HK-2 (cell line): ENCODE results near the gene FBP2.
A peak's percentile ranks its signal among the peaks of the same experiment; 100 is the strongest.
"Not testable (repeated sequence)": the region's sequence is repeated elsewhere in the genome, so short reads cannot be mapped to it uniquely, and the experiment has no call there.

Source experiments
- DNase-seq: peaks from one replicate; pipeline ENCODE4 v3.0.0-alpha.2; 2018; ENCODE audit not compliant: unreplicated experiment

FBP2 gene

GRCh38 chr9:94606646-94607422 lies 13.2 kb upstream of the FBP2 start:
- DNase-seq: no peak

GRCh38 chr9:94603259-94604160 lies 9.9 kb upstream of the FBP2 start:
- peak; percentile 67 for DNase-seq

- DNase-seq: no peak
Observed at GRCh38 chr9:94602666-94603065, 9.0 kb upstream of the FBP2 start.

GRCh38 chr9:94600715-94601114 lies 7.1 kb upstream of the FBP2 start:
- DNase-seq: no peak

GRCh38 chr9:94600258-94600657 lies 6.6 kb upstream of the FBP2 start:
- no peak for DNase-seq

GRCh38 chr9:94599102-94599501 lies 5.5 kb upstream of the FBP2 start:
- DNase-seq: no peak

- DNase-seq: not testable (repeated sequence)
Observed at GRCh38 chr9:94592683-94593082, 941 bp downstream of the FBP2 start.

GRCh38 chr9:94591876-94592275 lies 1.7 kb downstream of the FBP2 start:
- no peak for DNase-seq

GRCh38 chr9:94591046-94591545 lies 2.5 kb downstream of the FBP2 start:
- DNase-seq: not testable (repeated sequence)

- no peak for DNase-seq
Observed at GRCh38 chr9:94588681-94589080, 4.9 kb downstream of the FBP2 start.

GRCh38 chr9:94586814-94587213 lies 6.8 kb downstream of the FBP2 start:
- DNase-seq: peak; percentile 8

- DNase-seq: no peak
Observed at GRCh38 chr9:94586316-94586715, 7.3 kb downstream of the FBP2 start.

- DNase-seq: no peak
Observed at GRCh38 chr9:94584555-94584954, 9.1 kb downstream of the FBP2 start.

- no peak for DNase-seq
Observed at GRCh38 chr9:94581728-94582127, 11.9 kb downstream of the FBP2 start.

- DNase-seq: no peak
Observed at GRCh38 chr9:94577571-94577970, 16.1 kb downstream of the FBP2 start.

- DNase-seq: no peak
Observed at GRCh38 chr9:94577036-94577435, 16.6 kb downstream of the FBP2 start.

GRCh38 chr9:94576131-94576530 lies 17.5 kb downstream of the FBP2 start:
- DNase-seq: no peak

- no peak for DNase-seq
Observed at GRCh38 chr9:94568972-94569712, 24.5 kb downstream of the FBP2 start.

- no peak for DNase-seq
Observed at GRCh38 chr9:94568250-94568889, 25.3 kb downstream of the FBP2 start.

- DNase-seq: no peak
Observed at GRCh38 chr9:94567271-94567670, 26.4 kb downstream of the FBP2 start.

- no peak for DNase-seq
Observed at GRCh38 chr9:94566550-94566949, 27.1 kb downstream of the FBP2 start.

- DNase-seq: not testable (repeated sequence)
Observed at GRCh38 chr9:94564279-94564678, 29.3 kb downstream of the FBP2 start.
